IPS-11a (cell line): ENCODE measurements around the gene GMPS.

Experiments
- H3K4me3 ChIP-seq: one replicate; pipeline ENCODE4 v1.5.1; 2013; ENCODE audit warnings: low read depth, low read length, control low read depth

GMPS gene

GRCh38 chr3:155991212-155991611, 120.8 kb downstream of the GMPS start:
- H3K4me3 ChIP-seq = no peak overlapping the region

GRCh38 chr3:155991847-155992246, 121.4 kb downstream of the GMPS start:
- H3K4me3 ChIP-seq = no peak overlapping the region
